Melanocyte of skin (primary cell): ENCODE data around the gene KRTAP21-2. TPM values are rescaled to one million over a fixed set of nuclear protein-coding genes. Genes with fewer than 3 reads are reported as not detected.

Source experiments
- small RNA-seq, 2 donors: library from RNA; depleted of rRNA; stranded (forward); fragments of <200 nt; gene quantifications; one replicate each; pipeline ENCODE3, GENCODE V24; 2012
- total RNA-seq, 2 donors: library from RNA; depleted of rRNA; stranded (reverse); fragments of >200 nt; gene quantifications; 2 replicates each; pipeline ENCODE4 v1.2.3, GENCODE V29; 2012

KRTAP21-2 gene
- total RNA-seq = not detected

GRCh38 chr21:30747159-30747558 is at the start of gene KRTAP21-2:
Gene KRTAP21-2, minus strand, starts transcription at chr21:30747259. Its CDS starts 57 bp downstream, at chr21:30747202.

GRCh38 chr21:30755328-30755727 is 8.3 kb upstream of the KRTAP21-2 start, which contains the start of gene KRTAP21-1:
Gene KRTAP21-1, minus strand, starts transcription at chr21:30755428. Its CDS starts 50 bp downstream, at chr21:30755378.

GRCh38 chr21:30718239-30718909 is 28.7 kb downstream of the KRTAP21-2 start, which contains the start of gene KRTAP21-3:
Gene KRTAP21-3, minus strand, starts transcription at chr21:30718777. Its CDS starts 18 bp downstream, at chr21:30718759.

Small RNAs within 50 kb of the gene (small RNA-seq; reads per million reads assigned to genes)
- gene AP000244.1 = 0 to 0.41 reads per million in 2 donors
- gene KRTAP21-3 = 0 reads per million in 2 donors

Other genes with a start within 250 kb of the KRTAP21-2 start
- gene KRTAP19-5, start 245.1 kb downstream of the KRTAP21-2 start, total RNA-seq = not detected
- gene KRTAP19-6, start 205.4 kb downstream of the KRTAP21-2 start, total RNA-seq = not detected
- gene KRTAP19-7, start 185.9 kb downstream of the KRTAP21-2 start, total RNA-seq = not detected
- not detected for gene KRTAP22-2, start 156.9 kb downstream of the KRTAP21-2 start, total RNA-seq
- gene KRTAP6-3, start 154.8 kb downstream of the KRTAP21-2 start, total RNA-seq = not detected
- not detected for gene KRTAP6-2, start 148.4 kb downstream of the KRTAP21-2 start, total RNA-seq
- gene KRTAP22-1, start 146.2 kb downstream of the KRTAP21-2 start, total RNA-seq = not detected
- not detected for gene KRTAP6-1, start 133.3 kb downstream of the KRTAP21-2 start, total RNA-seq
- not detected for gene KRTAP20-1, start 130.8 kb downstream of the KRTAP21-2 start, total RNA-seq
- not detected for gene KRTAP20-4, start 126.6 kb downstream of the KRTAP21-2 start, total RNA-seq
- not detected for gene KRTAP20-2, start 112.1 kb downstream of the KRTAP21-2 start, total RNA-seq
- gene KRTAP20-3, start 104.4 kb downstream of the KRTAP21-2 start, total RNA-seq = not detected
- gene KRTAP21-3, start 28.5 kb downstream of the KRTAP21-2 start, total RNA-seq = not detected
- not detected for gene KRTAP21-1, start 8.2 kb upstream of the KRTAP21-2 start, total RNA-seq
- not detected for gene KRTAP8-1, start 66.0 kb upstream of the KRTAP21-2 start, total RNA-seq
- not detected for gene KRTAP7-1, start 82.5 kb upstream of the KRTAP21-2 start, total RNA-seq
- not detected for gene KRTAP11-1, start 134.3 kb upstream of the KRTAP21-2 start, total RNA-seq